Nucleus accumbens (tissue), 56 donors: ENCODE measurements around the gene NBEAL1.
"Not testable (repeated sequence)": the region's sequence is repeated elsewhere in the genome, so short reads cannot be mapped to it uniquely, and the experiment has no call there.

Experiments
- DNase-seq, 56 donors: peaks; one replicate each; lab custom pipeline; 2025; lab: John Stamatoyannopoulos, UW

NBEAL1 gene

DNA sequence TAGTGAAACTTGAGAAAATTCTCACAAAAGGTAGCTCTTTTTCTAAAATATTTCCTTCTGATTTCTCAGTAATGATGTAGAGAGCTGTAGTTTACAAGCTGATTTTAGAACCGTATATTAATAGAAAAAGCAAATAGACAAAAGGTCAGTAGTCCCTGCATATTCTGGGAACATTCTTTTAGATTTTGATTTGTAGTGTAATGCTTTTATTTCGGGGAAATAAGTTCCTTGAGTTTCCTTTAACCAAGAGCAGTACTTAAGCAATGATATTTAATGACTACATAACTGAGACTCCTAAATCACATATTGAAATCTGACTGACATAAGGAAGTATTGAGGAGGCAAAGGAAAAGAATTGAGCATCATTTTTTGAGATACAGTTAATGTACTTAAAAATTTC lies 22.4 kb downstream of the NBEAL1 start:
- no peak for DNase-seq

DNA sequence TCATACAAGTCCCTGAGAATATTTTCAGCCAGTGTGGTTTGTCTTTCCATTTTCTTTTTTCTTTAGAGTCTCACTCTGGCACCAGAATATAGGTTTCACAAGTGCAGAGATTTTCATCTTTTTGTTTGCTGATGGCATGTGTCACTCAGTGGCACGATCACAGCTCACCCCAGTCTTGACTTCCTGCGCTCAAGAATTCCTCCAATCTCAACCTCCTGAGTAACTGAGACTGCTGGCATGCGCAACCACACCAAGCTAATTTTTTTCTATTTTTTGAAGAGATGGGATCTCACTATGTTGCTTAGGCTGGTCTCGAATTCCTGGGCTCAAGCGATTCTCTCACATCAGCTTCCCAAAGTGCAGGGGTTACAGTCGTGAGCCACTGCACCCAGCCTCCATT lies 23.9 kb downstream of the NBEAL1 start:
- DNase-seq = no peak

DNA sequence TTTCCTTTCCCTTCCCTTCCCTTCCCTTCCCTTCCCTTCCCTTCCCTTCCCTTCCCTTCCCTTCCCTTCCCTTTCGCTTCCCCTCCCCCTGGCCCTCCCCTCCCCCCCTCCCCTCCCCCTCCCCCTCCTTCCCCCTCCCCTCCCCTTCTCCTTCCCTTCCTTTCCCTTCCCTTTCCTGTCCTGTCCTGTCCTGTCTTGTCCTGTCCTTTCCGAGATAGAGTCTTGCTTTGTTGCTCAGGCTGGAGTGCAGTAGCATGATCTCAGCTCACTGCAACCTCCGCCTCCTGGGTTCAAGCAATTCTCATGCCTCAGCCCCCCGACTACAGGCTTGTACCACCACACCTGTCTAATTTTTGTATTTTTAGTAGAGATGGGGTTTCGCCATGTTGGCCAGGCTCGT lies 24.5 kb downstream of the NBEAL1 start:
- not testable (repeated sequence) for DNase-seq

DNA sequence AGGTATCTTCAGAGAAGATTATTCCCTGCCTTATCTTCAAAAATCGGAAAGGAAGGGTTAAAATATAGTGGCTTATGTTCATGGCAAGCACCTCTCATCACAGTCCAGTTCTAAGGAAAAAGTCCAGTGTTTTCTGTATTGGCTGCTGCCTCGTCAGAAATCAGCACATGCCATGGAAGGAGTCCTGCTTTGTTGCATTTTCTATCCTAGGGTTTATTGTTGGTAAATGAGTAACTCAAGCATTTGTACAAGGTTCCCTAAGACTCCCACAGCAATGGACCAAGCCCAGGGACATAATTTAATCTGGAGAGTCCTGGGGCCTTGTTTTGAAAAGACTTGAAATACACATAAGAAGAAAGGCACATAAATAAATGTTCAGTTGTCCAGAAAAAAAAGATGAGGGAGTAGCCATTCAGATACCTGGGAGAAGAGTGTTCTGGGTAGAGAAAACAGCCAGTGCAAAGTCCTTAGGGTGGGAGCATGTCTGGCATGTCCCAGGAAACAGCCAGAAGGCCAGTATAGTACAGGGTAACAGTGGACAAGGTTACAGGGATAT lies 26.4 kb downstream of the NBEAL1 start:
- no peak for DNase-seq

DNA sequence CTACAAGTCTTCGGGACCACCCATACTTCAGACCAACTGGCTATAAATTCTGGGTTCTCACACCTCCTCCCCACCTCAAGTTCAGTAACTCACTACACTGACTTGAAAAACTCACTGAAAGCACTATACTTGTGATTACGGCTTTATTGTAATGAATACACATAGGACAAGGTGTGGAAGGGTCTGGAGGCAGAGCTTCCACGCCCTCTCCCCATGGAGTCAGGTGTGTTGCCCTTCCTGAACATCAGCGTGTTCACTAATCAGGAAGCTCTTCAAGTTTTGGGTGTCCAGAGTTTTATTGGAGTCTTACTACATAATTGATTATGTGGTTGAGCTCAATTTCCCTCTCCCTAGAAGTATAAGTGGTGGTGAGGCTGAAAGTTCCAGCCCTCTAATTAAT lies 27.5 kb downstream of the NBEAL1 start:
- no peak for DNase-seq

DNA sequence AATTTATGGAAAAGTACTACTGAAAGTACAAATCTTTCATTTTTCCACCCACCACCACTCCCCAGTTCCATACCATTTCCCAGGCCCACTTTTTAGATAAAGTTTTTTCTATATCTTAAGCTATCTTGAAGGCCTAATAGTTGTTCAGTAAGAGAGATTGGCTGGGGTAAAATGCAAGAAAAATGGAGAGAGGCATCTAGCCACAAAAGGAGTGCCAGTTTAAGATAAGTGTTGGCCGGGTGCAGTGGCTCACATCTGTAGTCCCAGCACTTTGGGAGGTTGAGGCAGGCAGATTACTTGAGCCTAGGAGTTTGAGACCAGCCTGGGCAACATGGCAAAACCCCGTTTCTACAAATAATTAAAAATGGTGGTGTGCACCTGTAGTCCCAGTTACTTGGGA lies 28.6 kb downstream of the NBEAL1 start:
- DNase-seq = no peak

DNA sequence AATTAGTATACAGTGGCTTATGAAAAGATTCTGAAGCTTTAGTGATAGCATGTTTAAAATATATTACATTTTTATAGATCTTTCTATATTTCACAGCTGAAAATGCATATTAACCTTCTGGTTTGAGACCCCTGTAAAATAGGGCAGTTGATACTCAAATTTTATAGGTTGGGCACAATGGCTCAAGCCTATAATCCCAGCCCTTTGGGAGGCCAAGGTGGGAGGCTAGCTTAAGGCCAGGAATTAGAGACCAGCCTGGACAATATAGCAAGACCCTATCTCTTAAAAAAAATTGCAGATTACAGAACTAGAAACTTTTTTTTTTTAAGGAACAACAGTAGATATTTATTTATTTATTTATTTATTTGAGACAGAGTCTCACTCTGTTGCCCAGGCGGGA lies 31.2 kb downstream of the NBEAL1 start:
- DNase-seq = no peak

DNA sequence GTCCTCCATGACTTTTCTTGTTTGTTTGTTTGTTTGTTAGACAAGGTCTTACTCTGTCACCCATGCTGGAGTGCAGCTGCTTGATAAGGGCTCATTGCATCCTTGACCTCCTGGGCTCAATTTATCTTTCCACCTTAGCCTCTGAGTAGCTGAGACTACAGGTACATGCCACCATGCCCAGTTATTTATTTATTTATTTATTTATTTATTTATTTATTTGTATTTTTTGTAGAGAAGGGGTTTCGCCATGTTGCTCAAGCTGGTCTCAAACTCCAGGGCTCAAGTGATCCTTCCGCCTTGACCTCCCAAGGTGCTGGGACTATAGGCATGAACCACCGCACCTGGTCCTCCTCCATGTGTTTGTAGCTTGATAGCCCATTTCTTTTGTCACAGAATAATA lies 37.9 kb downstream of the NBEAL1 start:
- DNase-seq = no peak

DNA sequence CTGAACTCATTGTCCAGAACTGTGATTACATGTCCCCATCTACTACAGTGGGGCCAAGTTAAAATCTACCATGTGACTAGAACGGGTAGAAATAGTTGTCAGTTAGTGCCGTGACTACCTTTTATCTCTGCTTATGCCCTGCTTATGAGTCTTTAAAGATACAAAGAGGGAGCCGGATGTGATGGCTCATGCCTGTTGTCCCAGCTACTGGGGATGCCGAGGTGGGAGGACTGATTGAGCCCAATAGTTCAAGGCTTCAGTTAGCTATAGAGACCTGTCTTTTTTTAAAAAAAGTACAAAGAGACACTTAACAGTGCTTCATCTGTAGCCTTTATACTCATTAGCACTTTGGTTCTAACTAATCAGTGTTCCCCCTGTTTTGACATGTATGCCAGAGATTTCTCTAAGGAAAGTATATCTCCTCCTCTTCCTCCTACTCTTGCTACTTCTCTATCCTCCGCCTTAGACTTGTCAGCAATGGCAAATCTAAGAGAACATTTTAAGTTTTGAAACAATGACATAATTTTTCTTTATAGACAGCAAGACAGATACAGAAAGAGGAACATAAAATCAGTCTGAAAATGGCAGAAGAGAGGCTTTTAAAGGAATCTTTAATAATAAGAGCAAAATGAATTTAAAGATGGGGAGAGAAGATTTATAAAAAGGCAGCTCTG lies 45.0 kb downstream of the NBEAL1 start:
- peak in 15 of 56 donors; percentile 0 to 18 (median 6) for DNase-seq

DNA sequence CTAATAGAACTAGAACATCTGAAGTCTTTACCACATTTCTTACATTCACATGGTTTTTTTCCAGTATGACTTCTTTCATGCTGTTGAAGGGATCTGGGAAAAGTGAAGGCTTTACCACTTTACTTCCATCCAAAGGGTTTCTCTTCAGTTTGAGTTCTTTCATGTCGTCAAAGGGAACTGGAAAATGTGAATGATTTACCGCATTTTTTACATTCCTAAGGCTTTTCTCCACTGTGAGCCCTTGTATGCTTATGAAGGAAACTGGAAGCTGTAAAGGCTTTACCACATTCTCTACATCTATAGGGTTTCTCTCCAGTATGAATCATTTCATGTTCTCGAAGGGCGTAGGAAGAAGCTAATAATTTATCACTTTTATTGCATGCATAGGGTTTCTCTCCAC lies 46.7 kb downstream of the NBEAL1 start:
- DNase-seq = no peak

DNA sequence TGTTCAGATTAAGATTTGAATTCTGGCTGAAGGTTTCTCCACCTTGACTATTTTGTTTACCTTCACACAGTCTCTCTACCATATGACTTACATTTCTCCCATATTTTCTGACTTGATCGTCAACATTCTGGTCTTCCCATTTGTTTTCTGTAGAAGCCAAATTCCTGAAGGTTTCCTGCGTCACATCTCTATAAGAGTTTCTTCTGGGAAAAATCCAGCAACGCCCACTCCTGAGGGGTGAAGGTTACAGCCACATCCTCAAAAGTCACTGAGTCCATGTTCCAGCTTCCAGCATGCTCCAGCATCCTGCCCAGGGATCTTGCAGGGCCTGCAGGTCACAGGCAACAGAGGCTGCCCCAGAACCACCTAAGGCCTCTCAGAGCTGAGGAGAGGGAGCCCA lies 47.5 kb downstream of the NBEAL1 start:
- no peak for DNase-seq

DNA sequence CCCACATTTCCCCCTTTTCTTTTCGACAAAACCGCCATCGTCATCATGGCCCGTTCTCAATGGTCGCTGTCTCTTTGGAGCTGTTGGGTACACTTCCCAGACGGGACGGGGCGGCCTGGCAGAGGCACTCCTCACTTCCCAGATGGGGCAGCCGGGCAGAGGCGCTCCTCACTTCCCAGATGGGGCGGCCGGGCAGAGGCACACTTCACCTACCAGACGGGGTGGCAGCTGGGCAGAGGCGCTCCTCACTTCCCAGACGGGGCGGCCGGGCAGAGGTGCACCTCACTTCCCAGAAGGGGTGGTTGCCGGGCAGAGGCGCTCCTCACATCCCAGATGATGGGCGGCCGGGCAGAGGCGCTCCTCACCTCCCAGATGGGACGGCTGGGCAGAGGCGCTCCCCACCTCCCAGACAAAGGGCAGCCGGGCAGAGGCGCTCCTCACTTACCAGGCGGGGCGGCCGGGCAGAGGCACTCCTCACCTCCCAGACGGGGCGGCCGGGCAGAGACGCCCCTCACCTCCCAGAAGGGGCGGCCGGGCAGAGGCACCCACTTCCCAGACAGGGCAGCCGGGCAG lies 51.9 kb downstream of the NBEAL1 start:
- not testable (repeated sequence) for DNase-seq

DNA sequence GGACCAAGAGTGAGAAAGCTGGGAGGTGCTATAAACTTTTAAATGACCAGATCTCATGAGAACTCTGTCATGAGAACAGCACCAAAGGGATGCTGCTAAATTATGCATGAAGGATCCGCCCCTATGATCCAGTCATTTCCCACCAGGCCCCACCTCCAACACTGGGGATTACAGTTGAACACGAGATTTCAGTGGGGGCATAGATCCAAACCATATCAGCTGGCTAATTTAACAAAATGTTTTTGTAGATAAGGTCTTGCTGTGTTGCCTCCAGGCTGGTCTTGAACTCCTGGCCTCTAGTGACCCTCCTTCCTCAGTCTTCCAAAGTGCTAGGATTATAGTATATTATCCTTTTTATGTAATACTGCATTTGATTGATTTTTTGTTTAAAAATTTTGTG lies 56.0 kb downstream of the NBEAL1 start:
- DNase-seq = no peak

DNA sequence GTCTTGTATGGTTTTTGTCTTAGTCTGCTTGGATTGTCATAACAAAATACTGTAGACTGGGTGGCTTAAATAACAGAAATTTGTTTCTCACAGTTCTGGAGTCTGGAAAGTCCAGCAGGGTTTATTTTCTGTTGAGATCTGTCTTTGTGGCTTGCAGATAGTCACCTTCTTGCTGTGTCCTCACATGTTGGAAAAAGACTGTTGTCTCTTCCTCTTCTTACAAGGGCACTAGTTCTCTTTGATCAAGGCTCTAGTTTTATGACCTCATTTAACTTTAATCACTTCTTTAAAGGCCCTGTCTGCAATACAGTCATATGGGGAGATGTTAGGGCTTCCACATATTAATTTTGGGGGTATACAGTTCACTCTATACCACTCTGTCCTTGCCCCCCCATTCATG lies 56.5 kb downstream of the NBEAL1 start:
- DNase-seq = no peak

DNA sequence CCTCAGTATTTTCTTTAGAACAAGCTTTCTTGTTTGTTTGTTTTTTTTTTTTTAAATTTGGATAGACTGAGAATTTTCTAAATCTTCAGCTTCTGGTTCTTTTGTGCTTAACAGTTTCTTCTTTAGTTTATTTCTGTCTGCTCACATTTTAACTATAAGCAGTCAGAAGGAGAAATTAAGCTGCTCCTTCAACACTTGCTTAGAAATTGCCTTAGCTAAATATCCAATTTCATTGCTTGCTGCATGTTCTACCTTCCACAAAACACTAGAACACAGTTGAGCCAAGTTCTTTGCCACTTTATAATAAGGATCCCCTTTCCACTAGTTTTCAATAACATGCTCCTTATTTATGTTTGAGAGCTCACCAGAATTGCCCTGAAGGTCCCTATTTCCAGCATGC lies 57.7 kb downstream of the NBEAL1 start:
- no peak for DNase-seq

DNA sequence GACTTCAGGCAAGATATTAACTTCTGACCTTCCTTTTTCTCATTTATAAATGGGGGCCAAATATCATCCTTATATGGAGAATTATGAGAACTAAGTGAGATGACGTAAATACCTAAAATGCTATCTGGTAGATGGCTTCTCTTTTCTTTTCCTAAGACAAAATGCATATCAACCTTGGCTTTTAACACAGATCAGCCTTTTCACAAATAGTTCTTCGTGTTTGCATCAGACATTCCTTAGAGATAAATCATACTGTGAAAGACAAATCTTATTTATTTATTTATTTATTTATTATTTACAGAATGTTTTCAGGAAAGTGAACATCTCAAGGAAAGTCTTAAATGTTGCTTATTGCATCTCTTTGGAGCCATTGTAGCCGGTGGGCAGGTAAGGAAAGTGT lies 62.8 kb downstream of the NBEAL1 start:
- DNase-seq = no peak

DNA sequence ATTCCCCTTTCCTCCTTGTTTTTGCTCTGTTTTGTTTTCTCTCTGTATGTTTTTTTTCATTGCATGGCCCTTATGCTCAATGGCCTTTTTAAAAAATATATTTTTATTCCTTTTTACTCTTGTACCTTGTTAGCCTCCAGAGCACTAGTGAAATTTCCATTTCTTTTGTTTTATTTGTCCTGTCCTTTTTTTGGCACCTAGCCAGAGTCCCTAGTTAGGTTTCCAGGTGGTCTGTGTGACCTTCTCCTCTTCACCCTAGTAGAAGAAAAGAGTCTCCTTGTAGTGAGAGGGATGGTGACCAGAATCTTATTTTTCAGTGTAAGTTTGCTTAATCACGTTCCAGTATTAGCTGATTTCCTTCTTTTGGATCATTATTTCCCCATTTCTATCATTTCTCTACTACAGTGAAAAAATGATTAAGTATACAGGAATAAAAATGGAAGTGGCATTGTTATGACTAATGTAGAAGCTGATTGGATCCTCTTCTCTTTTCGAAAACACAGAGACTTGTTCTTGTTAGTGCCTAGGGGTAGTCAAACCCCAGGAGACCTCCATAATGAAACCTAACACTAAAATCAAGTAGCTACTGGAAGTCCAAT lies 65.9 kb downstream of the NBEAL1 start:
- DNase-seq = no peak

DNA sequence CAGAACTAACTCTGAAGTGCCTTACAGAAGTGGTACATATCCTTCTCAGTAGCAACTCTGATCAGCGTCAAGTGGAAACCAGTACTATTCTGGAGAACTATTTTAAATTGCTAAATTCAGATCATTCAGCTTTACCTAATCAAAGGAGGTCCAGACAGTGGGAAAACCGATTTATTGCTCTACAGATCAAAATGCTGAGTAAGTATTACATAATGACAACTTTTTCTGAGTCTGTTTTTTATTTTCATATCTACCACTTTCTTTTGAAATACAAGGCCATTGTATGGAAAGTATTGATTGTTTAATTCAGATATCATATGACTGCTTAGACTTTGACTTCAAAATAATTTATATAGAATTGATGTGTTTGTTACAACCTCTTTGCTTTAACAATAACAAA lies 68.7 kb downstream of the NBEAL1 start:
- no peak for DNase-seq

DNA sequence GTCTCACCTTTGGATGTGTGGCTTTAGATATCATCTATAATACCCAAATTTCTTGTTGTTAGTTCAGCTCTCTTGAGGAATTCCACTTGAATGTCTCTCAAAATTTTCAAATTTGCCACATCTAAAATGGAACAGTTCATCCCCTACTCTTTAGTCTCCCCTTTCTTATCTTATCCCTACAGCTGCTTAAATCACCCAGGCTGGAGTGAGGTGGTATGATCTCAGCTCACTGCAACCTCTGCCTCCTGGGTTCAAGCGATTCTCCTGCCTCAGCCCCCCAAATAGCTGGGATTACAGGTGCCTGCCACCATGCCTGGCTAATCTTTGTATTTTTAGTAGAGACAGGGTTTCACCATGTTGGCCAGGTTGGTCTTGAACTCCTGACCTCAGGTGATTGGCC lies 71.7 kb downstream of the NBEAL1 start:
- DNase-seq = not testable (repeated sequence)

DNA sequence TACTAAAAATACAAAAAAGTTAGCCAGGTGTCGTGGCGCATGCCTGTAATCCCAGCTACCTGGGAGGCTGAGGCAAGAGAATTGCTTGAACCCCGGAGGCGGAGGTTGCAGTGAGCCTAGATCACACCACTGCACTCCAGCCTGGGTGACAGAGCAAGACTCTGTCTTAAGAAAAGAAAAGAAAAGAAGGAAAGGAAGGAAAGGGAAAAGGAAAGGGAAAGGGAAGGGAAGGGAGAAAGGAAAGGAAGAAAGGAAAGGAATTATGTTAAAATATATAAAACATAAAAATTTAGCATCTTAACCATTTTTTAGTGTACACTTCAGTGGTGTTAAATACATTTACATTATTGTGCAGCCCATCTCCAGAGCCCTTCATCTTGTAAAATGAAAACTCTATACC lies 76.0 kb downstream of the NBEAL1 start:
- DNase-seq = not testable (repeated sequence)

DNA sequence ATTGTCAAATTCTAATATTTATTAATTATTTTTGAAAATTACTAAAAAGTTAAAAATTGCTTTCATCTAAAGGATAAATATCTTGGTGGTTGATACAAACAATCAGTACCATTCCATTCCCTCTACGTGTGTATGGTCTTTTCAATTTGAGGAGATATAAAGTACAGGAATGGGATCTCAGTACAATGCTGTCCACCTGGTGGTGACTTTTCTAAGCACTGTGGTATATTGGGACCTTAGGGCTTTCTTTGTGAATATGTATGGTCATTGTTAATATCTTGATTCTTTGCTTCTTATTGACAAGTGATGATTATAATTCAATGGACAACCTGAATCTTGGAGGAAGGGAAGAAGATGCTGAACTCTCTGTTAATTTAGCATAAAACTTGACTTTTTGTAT lies 83.1 kb downstream of the NBEAL1 start:
- no peak for DNase-seq

DNA sequence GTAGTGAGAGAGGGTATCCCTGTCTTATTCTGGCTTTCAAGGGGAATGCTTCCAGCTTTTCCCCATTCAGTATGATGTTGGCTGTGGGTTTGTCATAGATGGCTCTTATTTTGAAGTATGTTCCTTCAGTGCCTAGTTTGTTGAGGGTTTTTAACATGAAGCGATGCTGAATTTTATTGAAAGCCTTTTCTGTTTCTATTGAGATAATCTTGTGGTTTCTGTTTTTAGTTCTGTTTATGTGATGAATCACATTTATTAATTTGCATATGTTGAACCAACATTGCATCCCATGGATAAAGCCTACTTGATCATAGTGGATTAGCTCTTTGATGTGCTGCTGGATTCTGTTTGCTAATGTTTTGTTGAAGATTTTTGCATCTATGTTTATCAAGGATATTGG lies 87.7 kb downstream of the NBEAL1 start:
- DNase-seq = not testable (repeated sequence)
